HepG2 (cell line): ENCODE measurements around the gene ANG. TPM values are rescaled to one million over a fixed set of nuclear protein-coding genes. Genes with fewer than 3 reads are reported as not detected.

Experiments
- DNMT3B ChIP-seq: conservative IDR thresholded peaks from 2 replicates; pipeline ENCODE4 v1.6.1; 2016; ENCODE audit warnings: missing biosample characterization, control low read depth
- ELF3 ChIP-seq: IDR thresholded peaks from 2 replicates; pipeline ENCODE4 v1.6.1; 2016; ENCODE audit warnings: missing genetic modification reagents, missing compliant biosample characterization
- JUND ChIP-seq: sonication (generic); formaldehyde crosslinking; IDR thresholded peaks from 2 replicates; pipeline ENCODE4 v1.8.0; 2022; ENCODE audit warnings: mild to moderate bottlenecking, missing genetic modification reagents
- SP140L ChIP-seq: sonication (generic); formaldehyde crosslinking; IDR thresholded peaks from 2 replicates; pipeline ENCODE4 v1.4.0; 2020; ENCODE audit warnings: missing genetic modification reagents, borderline replicate concordance
- SRY ChIP-seq: sonication (generic); formaldehyde crosslinking; IDR thresholded peaks from 2 replicates; pipeline ENCODE4 v1.8.0; 2022; ENCODE audit warnings: mild to moderate bottlenecking, missing genetic modification reagents
- TCF7 ChIP-seq: sonication (generic); IDR thresholded peaks from 2 replicates; pipeline ENCODE4 v1.6.1; 2016; ENCODE audit warnings: antibody characterized with exemption, low read depth
- TRIM24 ChIP-seq: sonication (generic); formaldehyde crosslinking; IDR thresholded peaks from 2 replicates; pipeline ENCODE4 v1.8.0; 2022; ENCODE audit warnings: mild to moderate bottlenecking, missing genetic modification reagents
- ZKSCAN8 ChIP-seq: IDR thresholded peaks from 2 replicates; pipeline ENCODE4 v1.6.1; 2016; ENCODE audit warnings: borderline replicate concordance, missing genetic modification reagents, missing compliant biosample characterization
- ZMAT3 ChIP-seq: sonication (generic); formaldehyde crosslinking; conservative IDR thresholded peaks from 2 replicates; pipeline ENCODE4 v1.7.0; 2021; ENCODE audit warnings: missing genetic modification reagents
- ZNF256 ChIP-seq: sonication (generic); formaldehyde crosslinking; conservative IDR thresholded peaks from 2 replicates; pipeline ENCODE4 v1.4.0; 2020; ENCODE audit warnings: missing genetic modification reagents
- ZNF33A ChIP-seq: sonication (generic); formaldehyde crosslinking; IDR thresholded peaks from 2 replicates; pipeline ENCODE4 v1.5.1; 2020; ENCODE audit warnings: missing genetic modification reagents, mild to moderate bottlenecking, moderate library complexity, borderline replicate concordance
- ZNF619 ChIP-seq: sonication (generic); formaldehyde crosslinking; IDR thresholded peaks from 2 replicates; pipeline ENCODE4 v1.4.0; 2020; ENCODE audit warnings: mild to moderate bottlenecking, missing genetic modification reagents
- polyA plus RNA-seq, 8 experiments: library from polyadenylated mRNA; depleted of rRNA in 3 of 8; stranded (reverse) in 7 of 8; unstranded in 1 of 8; fragments of >200 nt; fragmentation: Illumina TruSeq in 4 of 8; extraction: Trizol in 4 of 8; gene quantifications; 2 replicates each; pipeline versions ENCODE4 v1.2.1 to v1.2.3, GENCODE V29; 2011 to 2016; ENCODE audit warnings: low read depth in 4 of 8, missing spikeins in 1 of 8, mixed read lengths in 1 of 8; ENCODE audit not compliant: insufficient read depth in 1 of 8
- total RNA-seq, 5 experiments: library from RNA; depleted of rRNA; stranded (reverse); fragments of >200 nt; fragmentation: Illumina TruSeq; extraction: Trizol; gene quantifications; 2 replicates each; pipeline ENCODE4 v1.2.3, GENCODE V29; 2016; ENCODE audit warnings: low read depth in 1 of 5
- TF ChIP-seq, protein P1 (sequence below): sonication (generic); formaldehyde crosslinking; IDR thresholded peaks from 2 replicates; pipeline ENCODE4 v1.4.0; 2020; ENCODE audit warnings: mild to moderate bottlenecking, missing genetic modification reagents
- TF ChIP-seq, protein P2 (sequence below): conservative IDR thresholded peaks from 2 replicates; pipeline ENCODE4 v1.6.1; 2018; ENCODE audit warnings: missing genetic modification reagents
- TF ChIP-seq, protein P3 (sequence below): IDR thresholded peaks from 2 replicates; pipeline ENCODE4 v1.6.1; 2016; ENCODE audit warnings: low read depth, missing genetic modification reagents, missing compliant biosample characterization

ANG gene
- total and polyA plus RNA-seq, 2 of the 13 experiments (the other 11 are each of a cell fraction or from before 2014, with no cell fraction given), result 83.6 to 401 TPM

DNA sequence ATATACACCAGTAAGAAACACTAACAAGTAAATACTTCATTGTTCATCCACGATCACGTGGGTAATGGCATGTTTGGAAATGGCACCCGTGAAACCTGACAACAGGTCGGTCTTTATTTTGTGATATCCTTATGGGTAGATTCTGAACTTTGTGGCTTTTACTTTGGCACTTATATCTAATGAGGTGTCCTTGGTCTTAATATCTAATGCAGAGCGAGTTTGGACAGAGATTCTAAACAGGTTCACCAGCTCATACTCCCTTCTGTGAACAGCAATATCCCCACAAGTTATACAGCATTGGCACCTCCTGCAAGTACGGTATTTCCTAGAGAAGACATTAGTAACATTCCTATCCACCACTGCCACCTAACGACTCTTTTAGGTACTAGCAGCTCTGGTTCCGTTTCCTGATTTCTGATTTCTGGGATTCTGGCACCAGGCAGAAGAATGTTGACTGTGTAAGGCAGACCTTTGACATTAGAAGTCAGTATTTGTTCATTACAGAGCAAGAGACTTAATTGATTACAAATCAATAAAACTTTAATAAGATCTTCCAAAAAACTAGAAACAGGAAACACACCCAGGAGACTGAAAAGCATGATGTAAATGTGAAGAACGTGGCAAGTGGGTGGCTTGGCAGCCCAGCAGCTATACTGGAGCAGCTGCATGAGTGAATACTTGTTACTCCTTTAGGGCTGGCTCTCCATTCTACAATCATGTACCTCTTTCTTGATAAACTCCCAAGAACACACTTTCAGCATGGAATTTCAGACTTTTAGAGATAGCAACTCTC, 2.5 kb downstream of the ANG start (continued):
- TF ChIP-seq ZNF33A (CRISPR knock-in tag) (0 out of 2 replicates have a peak, but pooled peaks have one; percentile 5), JUND (CRISPR knock-in tag) (no peak), SRY (no peak), ZKSCAN8 (0 out of 2 replicates have a peak, but pooled peaks have one; percentile 19), DNMT3B (CRISPR knock-in tag) (no peak), ZNF256 (CRISPR knock-in tag) (no peak), ELF3 (CRISPR knock-in tag) (peak; percentile 77), TCF7 (no peak), ZMAT3 (CRISPR knock-in tag) (no peak; the same call in 1 of the 2 replicates), ZNF619 (CRISPR knock-in tag) (no peak), SP140L (CRISPR knock-in tag) (no peak), TRIM24 (no peak)
- TF ChIP-seq, protein P1, sequence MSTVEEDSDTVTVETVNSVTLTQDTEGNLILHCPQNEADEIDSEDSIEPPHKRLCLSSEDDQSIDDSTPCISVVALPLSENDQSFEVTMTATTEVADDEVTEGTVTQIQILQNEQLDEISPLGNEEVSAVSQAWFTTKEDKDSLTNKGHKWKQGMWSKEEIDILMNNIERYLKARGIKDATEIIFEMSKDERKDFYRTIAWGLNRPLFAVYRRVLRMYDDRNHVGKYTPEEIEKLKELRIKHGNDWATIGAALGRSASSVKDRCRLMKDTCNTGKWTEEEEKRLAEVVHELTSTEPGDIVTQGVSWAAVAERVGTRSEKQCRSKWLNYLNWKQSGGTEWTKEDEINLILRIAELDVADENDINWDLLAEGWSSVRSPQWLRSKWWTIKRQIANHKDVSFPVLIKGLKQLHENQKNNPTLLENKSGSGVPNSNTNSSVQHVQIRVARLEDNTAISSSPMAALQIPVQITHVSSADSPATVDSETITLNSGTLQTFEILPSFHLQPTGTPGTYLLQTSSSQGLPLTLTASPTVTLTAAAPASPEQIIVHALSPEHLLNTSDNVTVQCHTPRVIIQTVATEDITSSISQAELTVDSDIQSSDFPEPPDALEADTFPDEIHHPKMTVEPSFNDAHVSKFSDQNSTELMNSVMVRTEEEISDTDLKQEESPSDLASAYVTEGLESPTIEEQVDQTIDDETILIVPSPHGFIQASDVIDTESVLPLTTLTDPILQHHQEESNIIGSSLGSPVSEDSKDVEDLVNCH (CRISPR knock-in tag), result no peak
- TF ChIP-seq, protein P2, sequence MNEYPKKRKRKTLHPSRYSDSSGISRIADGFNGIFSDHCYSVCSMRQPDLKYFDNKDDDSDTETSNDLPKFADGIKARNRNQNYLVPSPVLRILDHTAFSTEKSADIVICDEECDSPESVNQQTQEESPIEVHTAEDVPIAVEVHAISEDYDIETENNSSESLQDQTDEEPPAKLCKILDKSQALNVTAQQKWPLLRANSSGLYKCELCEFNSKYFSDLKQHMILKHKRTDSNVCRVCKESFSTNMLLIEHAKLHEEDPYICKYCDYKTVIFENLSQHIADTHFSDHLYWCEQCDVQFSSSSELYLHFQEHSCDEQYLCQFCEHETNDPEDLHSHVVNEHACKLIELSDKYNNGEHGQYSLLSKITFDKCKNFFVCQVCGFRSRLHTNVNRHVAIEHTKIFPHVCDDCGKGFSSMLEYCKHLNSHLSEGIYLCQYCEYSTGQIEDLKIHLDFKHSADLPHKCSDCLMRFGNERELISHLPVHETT (CRISPR knock-in tag), result no peak
- TF ChIP-seq, protein P3, sequence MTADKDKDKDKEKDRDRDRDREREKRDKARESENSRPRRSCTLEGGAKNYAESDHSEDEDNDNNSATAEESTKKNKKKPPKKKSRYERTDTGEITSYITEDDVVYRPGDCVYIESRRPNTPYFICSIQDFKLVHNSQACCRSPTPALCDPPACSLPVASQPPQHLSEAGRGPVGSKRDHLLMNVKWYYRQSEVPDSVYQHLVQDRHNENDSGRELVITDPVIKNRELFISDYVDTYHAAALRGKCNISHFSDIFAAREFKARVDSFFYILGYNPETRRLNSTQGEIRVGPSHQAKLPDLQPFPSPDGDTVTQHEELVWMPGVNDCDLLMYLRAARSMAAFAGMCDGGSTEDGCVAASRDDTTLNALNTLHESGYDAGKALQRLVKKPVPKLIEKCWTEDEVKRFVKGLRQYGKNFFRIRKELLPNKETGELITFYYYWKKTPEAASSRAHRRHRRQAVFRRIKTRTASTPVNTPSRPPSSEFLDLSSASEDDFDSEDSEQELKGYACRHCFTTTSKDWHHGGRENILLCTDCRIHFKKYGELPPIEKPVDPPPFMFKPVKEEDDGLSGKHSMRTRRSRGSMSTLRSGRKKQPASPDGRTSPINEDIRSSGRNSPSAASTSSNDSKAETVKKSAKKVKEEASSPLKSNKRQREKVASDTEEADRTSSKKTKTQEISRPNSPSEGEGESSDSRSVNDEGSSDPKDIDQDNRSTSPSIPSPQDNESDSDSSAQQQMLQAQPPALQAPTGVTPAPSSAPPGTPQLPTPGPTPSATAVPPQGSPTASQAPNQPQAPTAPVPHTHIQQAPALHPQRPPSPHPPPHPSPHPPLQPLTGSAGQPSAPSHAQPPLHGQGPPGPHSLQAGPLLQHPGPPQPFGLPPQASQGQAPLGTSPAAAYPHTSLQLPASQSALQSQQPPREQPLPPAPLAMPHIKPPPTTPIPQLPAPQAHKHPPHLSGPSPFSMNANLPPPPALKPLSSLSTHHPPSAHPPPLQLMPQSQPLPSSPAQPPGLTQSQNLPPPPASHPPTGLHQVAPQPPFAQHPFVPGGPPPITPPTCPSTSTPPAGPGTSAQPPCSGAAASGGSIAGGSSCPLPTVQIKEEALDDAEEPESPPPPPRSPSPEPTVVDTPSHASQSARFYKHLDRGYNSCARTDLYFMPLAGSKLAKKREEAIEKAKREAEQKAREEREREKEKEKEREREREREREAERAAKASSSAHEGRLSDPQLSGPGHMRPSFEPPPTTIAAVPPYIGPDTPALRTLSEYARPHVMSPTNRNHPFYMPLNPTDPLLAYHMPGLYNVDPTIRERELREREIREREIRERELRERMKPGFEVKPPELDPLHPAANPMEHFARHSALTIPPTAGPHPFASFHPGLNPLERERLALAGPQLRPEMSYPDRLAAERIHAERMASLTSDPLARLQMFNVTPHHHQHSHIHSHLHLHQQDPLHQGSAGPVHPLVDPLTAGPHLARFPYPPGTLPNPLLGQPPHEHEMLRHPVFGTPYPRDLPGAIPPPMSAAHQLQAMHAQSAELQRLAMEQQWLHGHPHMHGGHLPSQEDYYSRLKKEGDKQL (CRISPR knock-in tag), result no peak
